Activated B cell treated with CpG ODN at 0.5 μM for 24 hours (primary cell): Measurements from ENCODE around the gene DYRK1A. TPM values are rescaled to one million over a fixed set of nuclear protein-coding genes. Genes with fewer than 3 reads are reported as not detected.

Experiments
- ATAC-seq: fragments of 200-7000 bp; cut with Tn5 transposase; one replicate; pipeline ENCODE4 v1.10.0; 2021; ENCODE audit warnings: low read depth, mild to moderate bottlenecking, moderate library complexity
- CTCF ChIA-PET: fragments of 350-600 bp; sonication (Branson Sonifier 250); formaldehyde crosslinking; loops from one replicate; lab custom pipeline; 2021; ENCODE audit warnings: antibody characterized with exemption; lab: Charles Lee
- POLR2A ChIA-PET: fragments of 350-600 bp; sonication (Branson Sonifier 250); formaldehyde crosslinking; loops from one replicate; lab custom pipeline; 2021; ENCODE audit warnings: antibody characterized with exemption; lab: Charles Lee
- DNase-seq: peaks from one replicate; pipeline ENCODE4 v3.0.0; 2022
- H3K27ac Mint-ChIP-seq: one replicate; pipeline ENCODE4 v1.8.0; 2020; ENCODE audit warnings: mixed read lengths
- H3K27me3 Mint-ChIP-seq: one replicate; pipeline ENCODE4 v1.8.0; 2021; ENCODE audit warnings: mixed read lengths
- H3K36me3 Mint-ChIP-seq: one replicate; pipeline ENCODE4 v1.8.0; 2021; ENCODE audit warnings: low read depth, mixed read lengths
- H3K4me1 Mint-ChIP-seq: one replicate; pipeline ENCODE4 v1.8.0; 2021; ENCODE audit warnings: mixed read lengths
- H3K4me3 Mint-ChIP-seq: one replicate; pipeline ENCODE4 v1.8.0; 2020; ENCODE audit warnings: mild to moderate bottlenecking, mixed read lengths
- H3K9me3 Mint-ChIP-seq: one replicate; pipeline ENCODE4 v1.8.0; 2020; ENCODE audit warnings: mixed read lengths
- CTCF ChIP-seq: fragments of 200-600 bp; IDR thresholded peaks from one replicate; pipeline ENCODE4 v1.8.0; 2022; ENCODE audit warnings: antibody characterized with exemption, mild to moderate bottlenecking
- intact Hi-C: fragments of 100-400 bp; cut with micrococcal nuclease; formaldehyde crosslinking; loops from one replicate; pipeline ENCODE4 v1.15.1; 2024
- total RNA-seq: library from RNA; stranded (reverse); gene quantifications from 2 replicates; pipeline ENCODE4 v1.2.3, GENCODE V29; 2022

DYRK1A gene
- total RNA-seq, 1 donor from 2014 or later, result 99.9 TPM

DNA sequence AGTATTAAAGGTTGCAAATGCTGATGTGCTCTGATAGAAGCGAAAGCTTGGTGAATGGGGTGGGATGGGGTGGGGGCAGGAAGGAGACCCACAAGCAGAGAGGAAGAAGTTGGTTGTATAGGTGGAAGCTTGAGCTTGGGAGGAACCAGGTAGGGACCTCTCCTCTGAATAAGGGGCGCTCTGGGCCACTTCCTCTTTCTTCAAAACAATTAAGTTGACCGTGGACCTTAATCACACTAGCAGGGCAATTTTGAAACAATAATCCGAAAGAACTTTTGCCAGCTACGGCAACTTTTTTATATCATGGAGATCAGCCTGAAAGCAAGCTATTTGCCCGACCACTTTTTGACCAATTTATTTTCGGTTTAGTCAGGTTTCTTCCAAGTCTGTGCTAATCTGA lies 1.9 kb upstream of the DYRK1A start:
- CTCF ChIA-PET, result interaction anchor here (0.9 kb wide), 1 partner anchor 10 kb away, joined by 4 read pairs; no protein-coding TSS in a partner anchor
- Mint-ChIP-seq H3K4me3 (peak overlapping the region; percentile 91), H3K36me3 (peaks cover 10% of the 10 kb centered on the region), H3K27ac (peak overlapping the region; percentile 95), H3K9me3 (no peaks in the 10 kb centered on the region), H3K4me1 (peaks cover 32% of the 10 kb centered on the region), H3K27me3 (no peaks in the 10 kb centered on the region)
- no peak for ATAC-seq
- TF ChIP-seq CTCF, result no peak
- intact Hi-C loops, result loop anchor here (5.0 to 10.0 kb wide), 2 partner anchors 397 to 1400 kb away; partner anchors contain the start of gene HLCS
- no peak for DNase-seq
- POLR2A ChIA-PET, result interaction anchor here (0.8 to 2.9 kb wide), 6 partner anchors 12 to 199 kb away, joined by 3 to 82 read pairs (median 4); partner anchors contain the start of gene VPS26C

GRCh38 chr21:37365517-37366481 lies 774 bp upstream of the DYRK1A start:
- DNase-seq (peak; percentile 73), ATAC-seq (peak; percentile 49)
- Mint-ChIP-seq H3K27me3 (no peaks in the 10 kb centered on the region), H3K9me3 (no peaks in the 10 kb centered on the region), H3K36me3 (peaks cover 10% of the 10 kb centered on the region), H3K4me3 (peak overlapping the region; percentile 99), H3K27ac (peak overlapping the region; percentile 95), H3K4me1 (peaks cover 43% of the 10 kb centered on the region)
- CTCF ChIA-PET, result interaction anchor here (0.9 kb wide), 1 partner anchor 9 kb away, joined by 4 read pairs; no protein-coding TSS in a partner anchor
- intact Hi-C loops, result loop anchor here (1.0 to 10.0 kb wide), 9 partner anchors 70 to 1817 kb away; partner anchors contain the start of genes HLCS, PIGP, PSMG1 and TTC3
- POLR2A ChIA-PET, result interaction anchor here (0.6 to 2.9 kb wide), 27 partner anchors 8 to 1818 kb away, joined by 3 to 82 read pairs (median 4); partner anchors contain the start of genes MORC3, PSMG1 and VPS26C
- TF ChIP-seq CTCF, result no peak

DNA sequence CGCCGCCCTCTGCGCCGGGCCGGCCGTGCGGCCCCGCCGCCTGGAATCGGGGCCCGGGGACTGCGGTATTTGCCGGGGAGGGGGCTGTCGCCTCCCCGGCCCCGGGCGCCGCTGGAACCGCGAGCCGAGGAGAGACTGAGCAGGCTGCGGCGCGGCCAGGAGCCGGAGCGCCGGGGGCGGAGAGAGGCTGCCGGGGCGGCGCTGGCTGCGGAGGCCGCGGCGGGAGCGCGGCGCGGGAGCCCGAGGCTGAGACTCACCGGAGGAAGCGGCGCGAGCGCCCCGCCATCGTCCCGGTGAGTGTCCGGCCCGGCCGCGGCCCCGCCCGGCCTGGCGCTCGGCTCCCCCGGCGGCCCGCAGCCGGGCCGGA lies 746 bp downstream of the DYRK1A start:
- intact Hi-C loops, result loop anchor here (2.0 to 10.0 kb wide), 4 partner anchors 159 to 1815 kb away; partner anchors contain the start of genes HLCS and PSMG1
- ChIA-PET POLR2A (interaction anchor here (0.5 to 4.4 kb wide), 3 partner anchors 9 to 110 kb away, joined by 3 to 25 read pairs (median 4); partner anchors contain the start of gene VPS26C), CTCF (no interaction called here)
- no peak for TF ChIP-seq CTCF
- Mint-ChIP-seq H3K4me3 (peak overlapping the region; percentile 99), H3K4me1 (peaks cover 57% of the 10 kb centered on the region), H3K36me3 (peaks cover 10% of the 10 kb centered on the region), H3K27me3 (no peaks in the 10 kb centered on the region), H3K27ac (no peak overlapping the region), H3K9me3 (no peaks in the 10 kb centered on the region)
- no peak for DNase-seq
- no peak for ATAC-seq

DNA sequence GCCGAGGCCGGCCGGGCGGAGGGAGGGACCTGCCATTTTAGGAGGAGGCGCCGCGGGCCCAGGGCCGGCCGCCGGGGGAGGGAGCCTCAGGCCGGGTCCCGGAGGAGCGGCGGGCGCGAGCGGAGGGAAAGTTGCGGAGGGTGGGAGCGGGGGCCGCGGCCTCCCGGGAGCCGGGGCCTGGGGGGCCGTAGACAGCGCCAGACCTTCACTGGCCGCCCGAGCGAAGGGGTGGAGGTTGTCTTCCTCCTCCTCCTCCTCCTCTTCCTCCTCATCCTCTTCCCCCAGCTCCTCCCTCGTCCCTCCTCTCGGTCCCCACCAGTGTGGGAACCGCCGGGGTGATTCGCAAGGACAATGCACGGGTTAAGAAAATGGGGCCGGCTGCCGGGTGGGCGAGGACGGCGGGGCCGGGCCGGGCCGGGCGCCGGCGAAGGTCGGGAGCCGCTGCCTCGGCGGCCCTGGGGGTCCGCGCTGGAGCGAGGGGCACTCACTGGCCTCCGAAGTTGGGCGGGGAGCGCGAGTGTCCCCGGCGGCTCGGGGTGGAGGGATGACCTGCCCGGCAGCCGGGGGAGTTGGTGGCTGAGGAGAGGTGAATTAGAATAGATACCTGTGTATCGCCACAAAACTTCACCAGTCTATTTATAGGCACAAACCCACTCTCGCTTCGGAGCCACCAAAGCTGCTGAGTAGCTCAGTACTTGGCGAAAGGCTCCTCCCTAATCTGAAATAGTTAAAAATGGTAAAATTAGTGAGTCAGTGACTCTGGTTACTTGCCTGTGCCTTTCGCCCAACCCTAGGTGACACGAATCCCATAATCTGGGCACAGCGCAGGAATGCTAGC lies 1.3 kb downstream of the DYRK1A start:
- ATAC-seq (no peak), DNase-seq (peak; percentile 45)
- POLR2A ChIA-PET, result interaction anchor here (0.5 to 4.4 kb wide), 3 partner anchors 9 to 111 kb away, joined by 3 to 25 read pairs (median 4); partner anchors contain the start of gene VPS26C
- Mint-ChIP-seq H3K4me3 (peak overlapping the region; percentile 88), H3K36me3 (peaks cover 11% of the 10 kb centered on the region), H3K9me3 (no peaks in the 10 kb centered on the region), H3K4me1 (peaks cover 62% of the 10 kb centered on the region), H3K27ac (peak overlapping the region; percentile 80), H3K27me3 (no peaks in the 10 kb centered on the region)
- CTCF ChIA-PET, result interaction anchor here (1.1 kb wide), 1 partner anchor 95 kb away, joined by 3 read pairs; no protein-coding TSS in a partner anchor
- TF ChIP-seq CTCF, result no peak
- intact Hi-C loops, result loop anchor here (2.0 to 10.0 kb wide), 4 partner anchors 159 to 1815 kb away; partner anchors contain the start of genes HLCS and PSMG1
